Neural progenitor cell (in vitro differentiated cells): ENCODE results near the gene CSAD. TPM values are rescaled to one million over a fixed set of nuclear protein-coding genes. Genes with fewer than 3 reads are reported as not detected.

ENCODE experiments used
- DNase-seq: peaks from one replicate; pipeline ENCODE4 v3.0.0-alpha.2; 2016; ENCODE audit warnings: low spot score
- H2AFZ ChIP-seq: fragments of 200-600 bp; sonication (generic); replicated peaks from 2 replicates; pipeline ENCODE4 v1.6.1; 2016; ENCODE audit warnings: antibody characterized with exemption
- H3F3A ChIP-seq: fragments of 200-600 bp; sonication (generic); 2 replicates; pipeline ENCODE4 v1.6.1; 2016; ENCODE audit warnings: antibody characterized with exemption, low read depth
- H3K27ac ChIP-seq: fragments of 200-600 bp; sonication (generic); 2 replicates; pipeline ENCODE4 v1.5.1; 2016; ENCODE audit warnings: mild to moderate bottlenecking
- H3K27me3 ChIP-seq: fragments of 200-600 bp; sonication (generic); 2 replicates; pipeline ENCODE4 v1.6.1; 2016; ENCODE audit warnings: mild to moderate bottlenecking, moderate library complexity
- H3K36me3 ChIP-seq: fragments of 200-600 bp; sonication (generic); 2 replicates; pipeline ENCODE4 v1.5.1; 2016
- H3K4me1 ChIP-seq: fragments of 200-600 bp; sonication (generic); 2 replicates; pipeline ENCODE4 v1.6.1; 2016; ENCODE audit warnings: mixed run types
- H3K4me2 ChIP-seq: fragments of 200-600 bp; sonication (generic); 2 replicates; pipeline ENCODE4 v1.6.1; 2016
- H3K4me3 ChIP-seq: fragments of 200-600 bp; sonication (generic); 2 replicates; pipeline ENCODE4 v1.5.1; 2016
- H3K79me2 ChIP-seq: fragments of 200-600 bp; sonication (generic); 2 replicates; pipeline ENCODE4 v1.6.1; 2016; ENCODE audit warnings: low read depth
- H3K9ac ChIP-seq: fragments of 200-600 bp; sonication (generic); 2 replicates; pipeline ENCODE4 v1.6.1; 2016
- H3K9me3 ChIP-seq: fragments of 200-600 bp; sonication (generic); 2 replicates; pipeline ENCODE4 v1.5.1; 2016; ENCODE audit warnings: low read depth
- H4K20me1 ChIP-seq: fragments of 200-600 bp; sonication (generic); 2 replicates; pipeline ENCODE4 v1.6.1; 2016; ENCODE audit warnings: low read depth
- H3K27ac Mint-ChIP-seq: 3 replicates; pipeline ENCODE4 v1.8.0; 2021; ENCODE audit warnings: mixed read lengths
- H3K27me3 Mint-ChIP-seq: 2 replicates; pipeline ENCODE4 v1.8.0; 2022; ENCODE audit warnings: low read depth, mild to moderate bottlenecking, inconsistent platforms, moderate library complexity, mixed read lengths; ENCODE audit not compliant: insufficient read depth
- H3K36me3 Mint-ChIP-seq: 3 replicates; pipeline ENCODE4 v1.8.0; 2021; ENCODE audit warnings: mixed read lengths
- H3K4me1 Mint-ChIP-seq: 3 replicates; pipeline ENCODE4 v1.8.0; 2021; ENCODE audit warnings: mixed read lengths
- H3K4me3 Mint-ChIP-seq: 3 replicates; pipeline ENCODE4 v1.8.0; 2021; ENCODE audit warnings: mild to moderate bottlenecking, moderate library complexity, mixed read lengths
- H3K9me3 Mint-ChIP-seq: 3 replicates; pipeline ENCODE4 v1.8.0; 2020; ENCODE audit warnings: mixed read lengths
- CTCF ChIP-seq: fragments of 200-600 bp; sonication (generic); IDR thresholded peaks from 2 replicates; pipeline ENCODE4 v1.5.1; 2017; ENCODE audit warnings: antibody characterized with exemption, mild to moderate bottlenecking
- EZH2 ChIP-seq: fragments of 200-600 bp; sonication (generic); IDR thresholded peaks from 2 replicates; pipeline ENCODE4 v1.6.1; 2017; ENCODE audit warnings: antibody characterized with exemption, mild to moderate bottlenecking, moderate library complexity
- EZH2phosphoT487 ChIP-seq: fragments of 200-600 bp; sonication (generic); IDR thresholded peaks from 2 replicates; pipeline ENCODE4 v1.6.1; 2017; ENCODE audit warnings: antibody characterized with exemption
- total RNA-seq: library from RNA; depleted of rRNA; stranded (reverse); fragments of >200 nt; gene quantifications from 2 replicates; pipeline ENCODE4 v1.2.3, GENCODE V29; 2015; ENCODE audit warnings: low replicate concordance

Gene CSAD
- total RNA-seq, 1 donor from 2014 or later: 26.9 TPM

- Histone ChIP-seq H3K79me2 (no peaks in the 10 kb centered on the region), H3K27ac (no peak overlapping the region), H3K4me1 (no peaks in the 10 kb centered on the region), H3F3A (no peaks in the 10 kb centered on the region), H3K9ac (no peak overlapping the region), H3K4me2 (no peak overlapping the region), H3K36me3 (no peaks in the 10 kb centered on the region), H3K4me3 (no peak overlapping the region), H4K20me1 (peaks cover 5% of the 10 kb centered on the region), H2AFZ (no peak overlapping the region), H3K9me3 (no peaks in the 10 kb centered on the region), H3K27me3 (peaks cover 75% of the 10 kb centered on the region)
- DNase-seq: no peak
- Mint-ChIP-seq H3K4me1 (peaks cover 3% of the 10 kb centered on the region), H3K27me3 (peaks cover 33% of the 10 kb centered on the region), H3K27ac (peak overlapping the region; percentile 77), H3K4me3 (no peak overlapping the region), H3K36me3 (peaks cover 3% of the 10 kb centered on the region), H3K9me3 (no peaks in the 10 kb centered on the region)
- no peak for TF ChIP-seq EZH2
- no peak for TF ChIP-seq CTCF
- no peak for TF ChIP-seq EZH2phosphoT487
These were observed 15.0 kb upstream of the CSAD start for GRCh38 chr12:53195516-53196420.

GRCh38 chr12:53194973-53195372, 14.2 kb upstream of the CSAD start:
- Histone ChIP-seq H3K27ac (no peak overlapping the region), H3K4me2 (no peak overlapping the region), H4K20me1 (peaks cover 12% of the 10 kb centered on the region), H3F3A (no peaks in the 10 kb centered on the region), H3K9me3 (no peaks in the 10 kb centered on the region), H3K4me3 (no peak overlapping the region), H3K9ac (no peak overlapping the region), H3K4me1 (no peaks in the 10 kb centered on the region), H3K27me3 (peaks cover 67% of the 10 kb centered on the region), H3K79me2 (no peaks in the 10 kb centered on the region), H3K36me3 (no peaks in the 10 kb centered on the region), H2AFZ (no peak overlapping the region)
- no peaks in the 10 kb centered on the region for H3K4me1 Mint-ChIP-seq
- H3K27me3 Mint-ChIP-seq: peaks cover 29% of the 10 kb centered on the region
- peaks cover 4% of the 10 kb centered on the region for H3K36me3 Mint-ChIP-seq
- H3K9me3 Mint-ChIP-seq: no peaks in the 10 kb centered on the region
- no peak for DNase-seq
- no peak overlapping the region for H3K27ac Mint-ChIP-seq
- TF ChIP-seq EZH2 (no peak), CTCF (no peak), EZH2phosphoT487 (no peak)
- H3K4me3 Mint-ChIP-seq: no peak overlapping the region

GRCh38 chr12:53193985-53194716, 13.4 kb upstream of the CSAD start:
- Histone ChIP-seq H3F3A (peaks cover 4% of the 10 kb centered on the region), H3K79me2 (no peaks in the 10 kb centered on the region), H3K27ac (no peak overlapping the region), H3K4me1 (no peaks in the 10 kb centered on the region), H3K9ac (no peak overlapping the region), H3K36me3 (no peaks in the 10 kb centered on the region), H3K27me3 (peaks cover 59% of the 10 kb centered on the region), H3K4me3 (no peak overlapping the region), H2AFZ (no peak overlapping the region), H4K20me1 (peaks cover 19% of the 10 kb centered on the region), H3K4me2 (no peak overlapping the region), H3K9me3 (no peaks in the 10 kb centered on the region)
- H3K36me3 Mint-ChIP-seq: peaks cover 4% of the 10 kb centered on the region
- H3K27me3 Mint-ChIP-seq: peaks cover 28% of the 10 kb centered on the region
- H3K9me3 Mint-ChIP-seq: no peaks in the 10 kb centered on the region
- DNase-seq: no peak
- H3K4me1 Mint-ChIP-seq: no peaks in the 10 kb centered on the region
- no peak overlapping the region for H3K27ac Mint-ChIP-seq
- no peak for TF ChIP-seq EZH2phosphoT487
- no peak for TF ChIP-seq CTCF
- no peak for TF ChIP-seq EZH2
- H3K4me3 Mint-ChIP-seq: no peak overlapping the region
